KOPT-K1 (cell line): ENCODE measurements around the gene SELENOT.

Source experiments
- H3K27ac ChIP-seq: fragments of 200-600 bp; sonication (generic); 2 replicates; pipeline ENCODE4 v1.5.1; 2016; ENCODE audit warnings: antibody characterized with exemption, mild to moderate bottlenecking, low read depth, low read length; ENCODE audit not compliant: poor library complexity, severe bottlenecking
- H3K36me3 ChIP-seq: fragments of 200-600 bp; sonication (generic); 2 replicates; pipeline ENCODE4 v1.5.1; 2017; ENCODE audit warnings: antibody characterized with exemption, mild to moderate bottlenecking, low read length, moderate library complexity; ENCODE audit not compliant: insufficient read depth
- H3K9me3 ChIP-seq: fragments of 200-600 bp; sonication (generic); 2 replicates; pipeline ENCODE4 v1.5.1; 2017; ENCODE audit warnings: antibody characterized with exemption, low read length, mild to moderate bottlenecking; ENCODE audit not compliant: insufficient read depth, poor library complexity, severe bottlenecking

The SELENOT gene

DNA sequence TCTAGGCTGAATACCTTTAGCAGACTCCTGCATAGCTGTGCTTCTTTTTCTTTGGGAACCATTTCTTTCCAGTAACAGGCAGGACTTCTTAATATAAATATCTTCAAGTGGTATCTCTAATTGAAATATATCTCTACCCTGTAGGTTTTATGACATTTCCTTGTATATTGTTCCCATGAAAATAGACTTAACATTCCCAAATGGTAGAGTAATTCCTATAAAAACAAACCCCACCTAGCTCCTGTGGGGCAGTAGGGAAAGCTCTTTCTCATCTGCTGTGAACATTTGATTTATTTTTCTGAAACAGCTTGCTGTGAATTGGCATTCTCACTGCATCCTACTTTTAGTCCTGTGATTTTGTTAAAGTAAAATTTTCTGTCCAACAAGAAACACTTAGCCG lies 20.8 kb downstream of the SELENOT start:
- no peaks in the 10 kb centered on the region for H3K9me3 ChIP-seq
- H3K36me3 ChIP-seq: peaks cover 60% of the 10 kb centered on the region
- H3K27ac ChIP-seq: no peak overlapping the region

DNA sequence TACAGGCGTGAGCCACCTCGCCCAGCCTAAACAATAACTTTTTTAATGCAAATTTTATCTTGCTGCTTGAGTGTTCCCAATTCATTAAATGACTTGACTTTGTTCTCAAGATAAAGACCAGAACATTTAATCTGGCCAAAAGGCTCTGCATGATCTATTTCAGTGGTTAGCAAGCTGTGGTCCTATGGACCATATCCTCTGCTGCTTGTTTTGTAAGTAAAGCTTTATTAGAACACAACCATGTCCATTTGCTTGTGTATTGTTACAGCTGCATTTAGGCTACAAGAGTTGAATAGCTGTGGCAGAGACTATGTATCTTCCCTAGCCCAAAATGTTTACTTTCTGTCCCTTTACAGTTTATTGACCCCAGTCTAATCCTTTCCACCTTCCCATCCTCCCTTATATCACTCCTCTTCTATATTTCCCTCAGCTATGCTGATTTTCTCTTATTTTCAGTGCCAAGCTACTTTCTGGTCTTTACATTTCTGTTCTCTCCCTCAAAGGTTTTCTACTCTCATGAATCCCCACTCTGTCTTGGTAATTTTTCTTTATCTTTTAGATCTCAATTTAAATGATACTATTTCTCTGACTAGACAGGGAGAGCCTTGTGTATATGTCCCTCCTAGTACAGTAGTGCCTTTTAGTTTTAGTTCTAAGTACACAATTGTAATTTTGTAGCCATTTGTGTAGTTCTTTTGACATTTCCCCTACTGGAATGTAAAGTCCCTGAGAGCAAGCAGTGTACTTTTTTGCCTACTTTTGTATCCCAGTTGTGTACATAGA lies 23.2 kb downstream of the SELENOT start:
- H3K36me3 ChIP-seq: peaks cover 82% of the 10 kb centered on the region

DNA sequence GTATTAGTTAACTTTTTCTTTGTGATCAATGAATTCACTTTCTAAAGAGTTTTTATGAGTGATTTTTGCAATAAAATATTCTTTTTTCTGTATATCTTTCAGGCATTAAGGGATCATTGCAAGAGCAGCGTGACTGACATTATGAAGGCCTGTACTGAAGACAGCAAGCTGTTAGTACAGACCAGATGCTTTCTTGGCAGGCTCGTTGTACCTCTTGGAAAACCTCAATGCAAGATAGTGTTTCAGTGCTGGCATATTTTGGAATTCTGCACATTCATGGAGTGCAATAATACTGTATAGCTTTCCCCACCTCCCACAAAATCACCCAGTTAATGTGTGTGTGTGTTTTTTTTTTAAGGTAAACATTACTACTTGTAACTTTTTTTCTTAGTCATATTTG lies 24.4 kb downstream of the SELENOT start:
- no peak overlapping the region for H3K27ac ChIP-seq
- H3K9me3 ChIP-seq: no peaks in the 10 kb centered on the region
- peaks cover 87% of the 10 kb centered on the region for H3K36me3 ChIP-seq

More for the DNA sequence above, 23.2 kb downstream of the SELENOT start:
- Histone ChIP-seq H3K9me3 (no peaks in the 10 kb centered on the region), H3K27ac (no peak overlapping the region)

DNA sequence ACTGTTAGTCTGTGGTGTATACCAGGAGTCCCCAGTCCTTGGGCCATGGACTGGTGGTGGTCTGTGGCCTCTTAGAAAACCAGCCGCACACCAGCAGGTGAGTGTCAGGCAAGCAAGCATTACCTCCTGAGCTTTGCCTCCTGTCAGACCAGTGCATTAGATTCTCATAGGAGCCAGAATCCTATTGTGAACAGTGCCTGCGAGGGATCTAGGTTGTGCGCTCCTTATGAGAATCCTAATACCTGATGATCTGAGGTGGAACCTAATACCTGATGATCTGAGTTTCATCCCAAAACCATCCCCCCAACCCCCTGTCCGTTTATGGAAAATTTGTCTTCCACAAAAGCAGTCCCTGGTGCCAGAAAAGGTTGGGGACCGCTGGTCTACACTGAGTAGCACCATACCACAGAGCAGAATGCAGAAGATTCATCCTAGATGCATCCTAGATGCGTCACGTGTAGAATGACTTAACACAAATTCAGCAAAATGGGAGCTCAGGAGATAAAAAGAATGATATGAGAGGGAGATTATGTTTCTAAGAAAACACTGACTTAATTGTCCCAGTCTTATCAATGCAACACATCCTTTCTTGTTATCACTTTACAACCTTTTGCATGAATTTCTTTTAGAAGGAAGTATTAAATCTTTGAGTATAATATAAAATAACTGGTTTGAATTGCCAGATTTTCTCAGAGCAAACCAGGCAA lies 28.5 kb downstream of the SELENOT start:
- Histone ChIP-seq H3K9me3 (no peaks in the 10 kb centered on the region), H3K27ac (no peak overlapping the region), H3K36me3 (peaks cover 51% of the 10 kb centered on the region)

DNA sequence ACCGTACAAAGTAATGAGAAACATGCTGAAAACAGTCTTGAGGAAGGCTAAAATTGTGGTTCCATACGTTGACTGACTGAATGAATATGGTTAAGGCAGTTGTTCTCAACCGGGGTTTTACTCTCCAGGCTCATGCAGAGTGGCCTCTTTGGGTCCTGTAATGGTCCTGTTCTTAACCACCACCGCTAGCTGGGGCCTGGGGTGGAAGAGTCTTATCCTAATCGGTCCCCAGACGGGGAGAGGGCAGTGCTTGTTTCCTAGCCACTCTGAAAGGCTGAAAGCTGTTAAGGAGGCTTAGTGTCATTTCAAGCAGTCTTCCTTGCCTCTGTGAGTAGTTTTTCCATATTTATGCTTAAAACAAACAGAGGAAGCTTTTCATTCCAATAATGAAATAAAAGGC lies 32.0 kb downstream of the SELENOT start:
- H3K36me3 ChIP-seq: peaks cover 18% of the 10 kb centered on the region
- H3K9me3 ChIP-seq: no peaks in the 10 kb centered on the region
- peak overlapping the region; percentile 59 for H3K27ac ChIP-seq

DNA sequence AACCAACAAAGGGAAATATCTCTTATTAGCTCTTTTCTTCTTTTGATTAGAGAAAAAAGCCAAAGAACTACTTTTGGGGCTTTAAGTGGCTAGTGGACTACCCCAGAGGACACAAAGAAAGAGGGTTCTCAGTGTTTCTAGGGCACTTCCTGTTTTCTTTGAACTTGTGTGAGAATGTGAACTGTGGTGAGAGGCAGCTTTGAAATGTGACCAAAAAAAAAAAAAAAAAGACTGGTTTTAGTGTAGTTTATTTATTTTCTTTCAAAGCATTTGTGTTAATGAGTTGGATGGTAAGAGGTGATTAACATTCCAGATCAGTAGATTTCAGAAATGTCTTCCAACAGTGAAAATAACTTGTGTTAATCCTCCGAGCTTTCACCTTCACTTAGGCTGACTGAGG lies 32.4 kb downstream of the SELENOT start:
- Histone ChIP-seq H3K9me3 (no peaks in the 10 kb centered on the region), H3K36me3 (peaks cover 14% of the 10 kb centered on the region), H3K27ac (peak overlapping the region; percentile 59)

DNA sequence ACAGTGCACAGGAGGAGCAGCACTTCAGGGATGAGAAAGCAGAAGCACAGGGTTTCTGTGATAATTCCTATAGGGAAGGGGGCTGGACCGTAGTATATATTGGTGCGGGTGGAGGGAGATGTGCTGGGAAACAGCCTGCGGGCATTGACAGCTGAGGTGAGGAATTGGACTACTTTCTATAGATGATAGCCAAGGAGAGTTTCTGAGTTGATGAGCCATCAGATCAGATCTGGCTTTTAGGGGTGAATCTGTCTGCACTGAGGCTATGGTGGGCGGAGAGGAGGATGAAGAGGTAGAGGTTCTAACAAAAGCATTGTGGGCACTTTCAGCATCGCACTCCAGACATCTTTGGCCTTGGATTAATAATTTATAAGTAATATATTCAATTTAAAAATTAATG lies 33.1 kb downstream of the SELENOT start:
- no peaks in the 10 kb centered on the region for H3K9me3 ChIP-seq
- H3K36me3 ChIP-seq: peaks cover 6% of the 10 kb centered on the region
- H3K27ac ChIP-seq: peak overlapping the region; percentile 59

DNA sequence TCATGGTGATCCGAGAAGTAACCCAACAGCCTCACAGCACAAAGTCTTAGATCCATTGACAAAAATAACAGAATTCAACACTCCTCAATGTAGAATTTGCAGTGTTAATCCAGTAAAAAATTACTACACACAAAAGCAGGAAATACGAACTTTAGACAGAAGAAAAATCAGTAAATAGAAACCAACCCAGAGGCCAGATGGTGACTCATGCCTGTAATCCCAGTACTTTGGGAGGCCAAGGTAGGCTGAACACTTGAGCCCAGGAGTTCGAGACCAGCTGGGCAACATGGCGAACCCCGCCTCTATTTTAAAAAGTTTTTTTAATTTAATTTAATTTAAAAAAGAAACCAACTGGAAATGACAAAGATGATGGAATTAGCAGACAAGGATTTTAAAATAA lies 36.1 kb downstream of the SELENOT start:
- Histone ChIP-seq H3K36me3 (no peaks in the 10 kb centered on the region), H3K9me3 (no peaks in the 10 kb centered on the region), H3K27ac (no peak overlapping the region)

DNA sequence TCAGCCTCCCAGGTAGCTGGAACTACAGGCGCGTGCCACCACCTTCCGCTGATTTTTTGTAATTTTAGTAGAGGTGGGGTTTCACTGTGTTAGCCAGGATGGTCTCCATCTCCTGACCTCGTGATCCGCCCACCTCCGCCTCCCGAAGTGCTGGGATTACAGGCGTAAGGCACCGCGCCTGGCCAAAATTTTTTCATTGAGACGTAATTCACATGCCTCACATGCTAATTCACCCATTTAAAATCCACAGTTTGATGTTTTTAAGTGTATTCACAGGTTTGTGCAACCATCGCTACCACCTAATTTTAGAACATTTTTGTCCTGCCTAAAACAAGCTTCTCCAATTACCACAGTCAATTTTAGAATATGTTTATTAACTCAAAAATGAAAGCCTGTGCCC lies 37.1 kb downstream of the SELENOT start:
- Histone ChIP-seq H3K9me3 (no peaks in the 10 kb centered on the region), H3K36me3 (no peaks in the 10 kb centered on the region), H3K27ac (no peak overlapping the region)

DNA sequence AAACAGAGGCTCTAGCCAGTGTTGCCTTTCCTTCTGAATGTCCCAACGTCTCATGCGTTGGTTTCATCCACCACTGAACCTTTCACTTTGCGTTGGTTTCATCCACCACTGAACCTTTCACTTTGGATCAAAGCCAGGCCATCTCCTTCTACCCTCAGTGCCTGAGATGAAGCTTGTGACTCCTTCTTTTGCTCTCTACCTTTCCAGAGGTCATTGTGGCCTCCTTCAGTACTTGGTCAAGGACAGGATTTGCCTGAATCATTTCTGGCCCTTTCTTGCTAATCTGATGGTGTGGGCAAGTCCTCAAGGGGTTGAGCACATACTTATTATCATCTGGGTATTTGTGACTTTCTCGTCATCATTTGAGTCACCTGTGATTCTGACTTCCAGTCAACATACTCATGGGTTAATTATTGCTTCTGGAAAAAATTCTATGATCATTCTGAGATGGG lies 50.0 kb downstream of the SELENOT start:
- Histone ChIP-seq H3K27ac (no peak overlapping the region), H3K36me3 (no peaks in the 10 kb centered on the region)

DNA sequence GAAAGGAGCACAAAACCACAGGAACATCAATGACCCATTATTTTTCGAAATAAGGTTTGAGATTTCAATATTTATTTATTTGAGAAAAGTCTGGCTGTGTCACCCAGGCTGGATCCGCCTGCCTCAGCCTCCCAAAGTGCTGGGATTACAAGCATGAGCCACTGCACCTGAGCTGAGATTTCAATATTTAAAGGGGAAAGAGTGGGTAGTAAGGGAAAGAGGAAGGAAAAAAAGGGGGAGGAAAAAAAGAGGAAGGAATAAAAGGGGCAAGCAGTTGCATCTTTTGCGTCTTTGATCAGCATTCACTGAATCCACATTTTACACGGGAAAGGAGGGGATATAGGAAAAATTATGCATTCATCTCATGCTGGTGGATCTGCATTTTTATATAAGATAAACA lies 53.2 kb downstream of the SELENOT start:
- Histone ChIP-seq H3K27ac (no peak overlapping the region), H3K9me3 (no peaks in the 10 kb centered on the region), H3K36me3 (no peaks in the 10 kb centered on the region)

More for the DNA sequence above, 50.0 kb downstream of the SELENOT start:
- no peaks in the 10 kb centered on the region for H3K9me3 ChIP-seq

DNA sequence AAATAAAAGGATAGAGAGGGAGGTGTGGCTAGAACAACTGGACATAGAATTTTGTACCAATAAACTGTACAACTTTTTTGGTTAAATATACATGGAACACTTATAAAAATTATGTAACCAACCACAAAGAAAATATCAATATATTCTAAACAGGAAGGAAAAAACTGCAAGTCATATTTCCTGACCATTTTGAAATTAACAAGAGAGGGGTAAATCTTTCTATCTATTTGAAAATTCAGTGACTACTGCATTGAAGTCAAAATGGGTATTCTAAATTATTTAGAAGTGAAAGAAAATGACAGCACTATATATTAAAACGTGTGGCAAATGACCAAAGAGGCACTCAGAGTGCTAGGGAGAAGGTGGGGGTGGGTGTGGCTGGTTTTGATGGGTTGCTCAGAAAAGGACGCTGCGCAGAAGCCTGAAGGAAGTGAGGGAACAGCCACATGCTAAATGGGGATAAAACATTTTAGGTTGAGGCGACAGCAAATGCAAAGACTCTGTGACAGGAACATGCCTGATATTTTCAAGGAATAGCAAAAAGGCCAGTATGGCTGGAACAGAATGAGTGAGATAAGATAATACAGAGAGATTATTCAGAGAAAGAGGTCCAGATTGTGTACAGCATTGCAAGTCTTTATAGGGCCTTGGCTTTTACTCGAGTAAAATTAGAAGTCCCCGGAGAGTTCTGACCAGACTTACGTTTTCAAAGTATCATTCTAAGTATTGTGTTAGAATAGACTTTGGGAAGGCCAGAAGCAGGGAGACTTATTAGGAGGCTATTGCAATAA lies 59.5 kb downstream of the SELENOT start:
- H3K9me3 ChIP-seq: no peaks in the 10 kb centered on the region
- H3K27ac ChIP-seq: no peak overlapping the region
- H3K36me3 ChIP-seq: no peaks in the 10 kb centered on the region

DNA sequence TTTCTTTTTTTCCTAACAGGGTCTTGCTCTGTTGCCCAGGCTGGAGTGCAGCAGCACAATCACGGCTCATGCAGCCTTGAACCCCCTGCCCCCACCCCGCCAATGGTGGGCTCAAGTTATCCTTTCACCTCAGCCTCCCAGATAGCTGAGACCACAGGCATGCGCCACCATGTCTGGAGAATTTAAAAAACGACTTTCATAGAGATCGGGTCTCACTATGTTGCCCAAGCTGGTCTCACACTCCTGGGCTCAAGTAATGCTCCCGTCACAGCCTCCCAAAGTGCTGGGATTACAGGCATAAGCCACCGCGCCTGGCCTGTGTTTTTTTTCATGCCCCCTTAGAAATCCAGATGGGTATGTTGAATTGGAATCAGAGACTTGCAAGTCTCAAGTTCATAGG lies 60.3 kb downstream of the SELENOT start:
- H3K9me3 ChIP-seq: no peaks in the 10 kb centered on the region
- no peaks in the 10 kb centered on the region for H3K36me3 ChIP-seq
- no peak overlapping the region for H3K27ac ChIP-seq

DNA sequence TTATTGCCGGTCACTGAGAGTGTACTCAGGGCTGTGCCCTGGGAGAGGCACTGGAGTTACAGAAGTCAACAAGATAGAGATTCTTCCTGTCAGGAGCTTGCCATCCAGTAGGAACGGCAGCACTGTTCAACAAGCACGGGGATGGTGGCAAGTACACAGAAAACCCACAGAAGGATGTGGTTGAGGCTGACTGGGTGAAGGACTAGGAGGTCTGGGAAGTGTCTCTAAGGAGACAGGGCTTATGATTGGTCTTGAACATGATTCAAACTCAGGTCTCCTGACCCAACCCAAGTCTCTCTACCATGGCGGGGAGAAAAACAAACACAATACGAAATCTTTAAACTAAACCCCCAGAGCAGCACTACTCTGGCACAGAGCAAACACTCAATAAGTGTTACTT lies 63.0 kb downstream of the SELENOT start:
- Histone ChIP-seq H3K36me3 (no peaks in the 10 kb centered on the region), H3K27ac (peak overlapping the region; percentile 28), H3K9me3 (no peaks in the 10 kb centered on the region)

DNA sequence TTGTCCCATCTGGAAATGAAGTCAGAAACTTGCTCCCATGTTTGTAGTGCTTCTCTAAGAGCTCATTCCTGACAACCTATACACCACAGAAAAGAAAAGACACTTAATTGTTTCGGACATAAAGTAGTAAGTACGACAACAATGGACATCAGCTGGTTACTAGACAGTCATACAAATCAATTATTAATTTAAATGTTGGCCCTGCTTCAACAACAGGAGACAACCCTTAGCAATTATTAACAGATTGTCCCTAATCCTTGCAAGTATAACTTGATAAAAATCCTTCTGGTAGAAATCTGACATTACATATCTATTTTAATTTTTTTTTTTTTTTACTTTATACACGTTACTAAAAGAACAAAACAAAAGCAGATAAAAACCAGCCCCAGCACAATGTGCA lies 70.8 kb downstream of the SELENOT start:
- Histone ChIP-seq H3K36me3 (no peaks in the 10 kb centered on the region), H3K27ac (no peak overlapping the region), H3K9me3 (peaks cover 18% of the 10 kb centered on the region)
